Measurements from ENCODE around the gene KRT6C.

Gene KRT6C

GRCh38 chr12:52473768-52474167 lies at the start of gene KRT6C:
KRT6C (minus strand) TSS chr12:52473805; CDS start chr12:52473737, 68 bp downstream.
- Histone ChIP-seq H3K4me2 (ENCODE audit: low read length) (no peak within 1 kb of the TSS), H3K27ac (ENCODE audit: low read depth, low read length, poor library complexity, severe bottlenecking) (no peak within 1 kb of the TSS), H3K27me3 (ENCODE audit: insufficient read depth, low read length) (no peaks in the 10 kb centered on the region), H3K9ac (ENCODE audit: low read length) (no peak within 1 kb of the TSS), H3K9me3 (ENCODE audit: low read length) (no peaks in the 10 kb centered on the region), H3K9me2 (ENCODE audit: low read depth, low read length) (no peaks in the 10 kb centered on the region), H3F3A (ENCODE audit: insufficient read depth, low read length) (no peaks in the 10 kb centered on the region), H3K4me3 (ENCODE audit: low read depth, low read length, poor library complexity, severe bottlenecking) (no peak within 1 kb of the TSS), H3K36me3 (ENCODE audit: insufficient read depth, low read length) (no peaks in the 10 kb centered on the region), H3K79me2 (ENCODE audit: insufficient read depth, low read length) (no peaks in the 10 kb centered on the region), H4K20me1 (ENCODE audit: insufficient read depth, low read length) (no peaks in the 10 kb centered on the region), H2AFZ (ENCODE audit: low read length) (no peak within 1 kb of the TSS), H3K4me1 (ENCODE audit: insufficient read depth, low read length, severe bottlenecking) (no peaks in the 10 kb centered on the region)
- TF ChIP-seq EZH2 (IDR thresholded peaks at IDR 0.05; ENCODE audit: borderline replicate concordance, low read length), result no peak
- no peak for TF ChIP-seq CTCF (IDR thresholded peaks at IDR 0.05; ENCODE audit: low read length)

- no peak overlapping the region for H2AFZ ChIP-seq (ENCODE audit: low read length)
- H3K9me3 ChIP-seq (ENCODE audit: low read length), result no peaks in the 10 kb centered on the region
- TF ChIP-seq EZH2 (IDR thresholded peaks at IDR 0.05; ENCODE audit: borderline replicate concordance, low read length) (no peak), CTCF (IDR thresholded peaks at IDR 0.05; ENCODE audit: low read length) (no peak)
- H3K9me2 ChIP-seq (ENCODE audit: low read depth, low read length), result no peaks in the 10 kb centered on the region
- no peak overlapping the region for H3K4me2 ChIP-seq (ENCODE audit: low read length)
- no peaks in the 10 kb centered on the region for H3K4me1 ChIP-seq (ENCODE audit: insufficient read depth, low read length, severe bottlenecking)
- no peak overlapping the region for H3K27ac ChIP-seq (ENCODE audit: low read depth, low read length, poor library complexity, severe bottlenecking)
- H3K36me3 ChIP-seq (ENCODE audit: insufficient read depth, low read length), result no peaks in the 10 kb centered on the region
- H3K79me2 ChIP-seq (ENCODE audit: insufficient read depth, low read length), result no peaks in the 10 kb centered on the region
- no peak overlapping the region for H3K9ac ChIP-seq (ENCODE audit: low read length)
- H3F3A ChIP-seq (ENCODE audit: insufficient read depth, low read length), result no peaks in the 10 kb centered on the region
- H3K4me3 ChIP-seq (ENCODE audit: low read depth, low read length, poor library complexity, severe bottlenecking), result no peak overlapping the region
- H4K20me1 ChIP-seq (ENCODE audit: insufficient read depth, low read length), result no peaks in the 10 kb centered on the region
- 0 out of 2 replicates have a peak, but pooled peaks cover 5% of the 10 kb centered on the region for H3K27me3 ChIP-seq (ENCODE audit: insufficient read depth, low read length)
Observed at GRCh38 chr12:52522346-52523011, 48.9 kb upstream of the KRT6C start.

GRCh38 chr12:52521568-52522266 lies 48.1 kb upstream of the KRT6C start:
- Histone ChIP-seq H3K4me2 (ENCODE audit: low read length) (no peak overlapping the region), H3K4me1 (ENCODE audit: insufficient read depth, low read length, severe bottlenecking) (no peaks in the 10 kb centered on the region), H3F3A (ENCODE audit: insufficient read depth, low read length) (no peaks in the 10 kb centered on the region), H2AFZ (ENCODE audit: low read length) (no peak overlapping the region), H4K20me1 (ENCODE audit: insufficient read depth, low read length) (no peaks in the 10 kb centered on the region), H3K79me2 (ENCODE audit: insufficient read depth, low read length) (no peaks in the 10 kb centered on the region), H3K27ac (ENCODE audit: low read depth, low read length, poor library complexity, severe bottlenecking) (no peak overlapping the region), H3K9me3 (ENCODE audit: low read length) (no peaks in the 10 kb centered on the region), H3K4me3 (ENCODE audit: low read depth, low read length, poor library complexity, severe bottlenecking) (no peak overlapping the region), H3K9me2 (ENCODE audit: low read depth, low read length) (no peaks in the 10 kb centered on the region), H3K36me3 (ENCODE audit: insufficient read depth, low read length) (no peaks in the 10 kb centered on the region), H3K27me3 (ENCODE audit: insufficient read depth, low read length) (0 out of 2 replicates have a peak, but pooled peaks cover 5% of the 10 kb centered on the region), H3K9ac (ENCODE audit: low read length) (no peak overlapping the region)
- TF ChIP-seq CTCF (IDR thresholded peaks at IDR 0.05; ENCODE audit: low read length), result no peak
- no peak for TF ChIP-seq EZH2 (IDR thresholded peaks at IDR 0.05; ENCODE audit: borderline replicate concordance, low read length)
